ENCODE data around the gene LRP1B.

GRCh38 chr2:141317986-141318385, 812.8 kb downstream of the LRP1B start:
- TF ChIP-seq GATA2 (IDR thresholded peaks at IDR 0.05; ENCODE audit: low read depth, low read length) (no peak), GATA3 (IDR thresholded peaks at IDR 0.05; ENCODE audit: low read depth, low read length) (no peak)
